Brain pericyte (primary cell): Measurements from ENCODE around the gene DNAH5.
"Not testable (repeated sequence)": the region's sequence is repeated elsewhere in the genome, so short reads cannot be mapped to it uniquely, and the experiment has no call there.

Source experiments
- DNase-seq: peaks from one replicate; pipeline ENCODE4 v3.0.0-alpha.2; 2012; ENCODE audit warnings: low read depth, low spot score

Gene DNAH5

GRCh38 chr5:13843175-13843846 is 101.2 kb downstream of the DNAH5 start:
- DNase-seq = no peak

GRCh38 chr5:13833440-13833839 is 111.0 kb downstream of the DNAH5 start:
- DNase-seq = no peak

GRCh38 chr5:13831351-13831750 is 113.1 kb downstream of the DNAH5 start:
- DNase-seq = no peak

GRCh38 chr5:13830536-13830935 is 114.0 kb downstream of the DNAH5 start:
- DNase-seq = no peak

- no peak for DNase-seq
These were observed 123.1 kb downstream of the DNAH5 start for GRCh38 chr5:13821366-13821765.

- DNase-seq = no peak
These were observed 128.4 kb downstream of the DNAH5 start for GRCh38 chr5:13816126-13816525.

- no peak for DNase-seq
These were observed 130.2 kb downstream of the DNAH5 start for GRCh38 chr5:13814301-13814700.

GRCh38 chr5:13809921-13810320 is 134.6 kb downstream of the DNAH5 start:
- DNase-seq = no peak

GRCh38 chr5:13804336-13804735 is 140.2 kb downstream of the DNAH5 start:
- DNase-seq = no peak

GRCh38 chr5:13798569-13798968 is 145.9 kb downstream of the DNAH5 start:
- not testable (repeated sequence) for DNase-seq

GRCh38 chr5:13785781-13786415 is 158.6 kb downstream of the DNAH5 start:
- no peak for DNase-seq

GRCh38 chr5:13783726-13784125 is 160.8 kb downstream of the DNAH5 start:
- DNase-seq = no peak

- no peak for DNase-seq
These were observed 164.4 kb downstream of the DNAH5 start for GRCh38 chr5:13780081-13780480.

GRCh38 chr5:13773649-13774048 is 170.8 kb downstream of the DNAH5 start:
- no peak for DNase-seq

- DNase-seq = no peak
These were observed 173.4 kb downstream of the DNAH5 start for GRCh38 chr5:13771011-13771571.

- DNase-seq = no peak
These were observed 178.3 kb downstream of the DNAH5 start for GRCh38 chr5:13766236-13766635.

- DNase-seq = no peak
These were observed 180.8 kb downstream of the DNAH5 start for GRCh38 chr5:13763719-13764118.

GRCh38 chr5:13749766-13750165 is 194.7 kb downstream of the DNAH5 start:
- DNase-seq = no peak

GRCh38 chr5:13746026-13746425 is 198.5 kb downstream of the DNAH5 start:
- DNase-seq = no peak

GRCh38 chr5:13745508-13745907 is 199.0 kb downstream of the DNAH5 start:
- DNase-seq = no peak

- no peak for DNase-seq
These were observed 204.0 kb downstream of the DNAH5 start for GRCh38 chr5:13740471-13740870.

GRCh38 chr5:13739479-13739878 is 205.0 kb downstream of the DNAH5 start:
- DNase-seq = no peak

- no peak for DNase-seq
These were observed 208.8 kb downstream of the DNAH5 start for GRCh38 chr5:13735691-13736090.
